Superior temporal gyrus (tissue), 1 donor: ENCODE data around the gene FSIP1.

Experiments
- DNase-seq: peaks from one replicate; pipeline ENCODE4 v3.0.0-alpha.2; 2016; ENCODE audit errors: extremely low spot score

FSIP1 gene

DNA sequence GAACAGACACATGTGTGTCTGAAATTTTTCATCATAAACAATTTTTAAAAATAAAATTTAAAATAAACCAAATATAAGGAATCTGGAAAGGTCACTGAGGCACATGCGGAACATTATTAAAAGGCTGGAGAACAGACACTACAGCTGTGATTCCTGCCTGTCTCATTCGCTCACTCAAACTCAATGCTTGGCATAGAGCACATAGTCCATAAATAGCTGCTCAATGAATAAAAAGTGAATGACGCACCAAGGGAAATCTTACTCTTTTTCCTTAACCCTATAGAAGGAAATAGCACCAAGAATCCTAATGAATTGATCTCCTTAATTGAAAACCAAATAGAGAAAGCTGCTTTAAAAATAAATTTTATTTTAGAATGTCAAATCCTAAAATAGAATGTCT, 98.4 kb downstream of the FSIP1 start:
- no peak for DNase-seq

DNA sequence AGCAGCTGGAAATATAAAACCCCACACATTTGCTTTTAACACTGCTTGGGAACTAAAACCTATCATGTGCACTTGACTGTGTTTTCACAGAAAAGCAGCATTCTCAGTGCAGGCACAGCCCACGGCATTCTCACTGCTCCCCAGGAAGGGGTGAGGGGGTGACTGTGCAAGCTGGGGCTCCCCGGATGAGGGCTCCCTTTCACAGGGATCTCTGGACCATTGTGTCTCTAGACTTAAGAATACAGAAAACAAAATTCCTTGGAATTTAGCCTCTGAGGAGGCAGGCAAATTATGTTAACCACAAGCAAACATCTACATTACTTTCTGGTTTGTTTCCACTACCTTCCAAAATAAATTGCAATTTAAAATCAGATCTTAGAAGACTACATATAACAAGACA, 100.3 kb downstream of the FSIP1 start:
- no peak for DNase-seq

- DNase-seq = no peak
These were observed 101.8 kb downstream of the FSIP1 start for GRCh38 chr15:39680868-39681267.

- no peak for DNase-seq
These were observed 110.0 kb downstream of the FSIP1 start for GRCh38 chr15:39672666-39673065.

DNA sequence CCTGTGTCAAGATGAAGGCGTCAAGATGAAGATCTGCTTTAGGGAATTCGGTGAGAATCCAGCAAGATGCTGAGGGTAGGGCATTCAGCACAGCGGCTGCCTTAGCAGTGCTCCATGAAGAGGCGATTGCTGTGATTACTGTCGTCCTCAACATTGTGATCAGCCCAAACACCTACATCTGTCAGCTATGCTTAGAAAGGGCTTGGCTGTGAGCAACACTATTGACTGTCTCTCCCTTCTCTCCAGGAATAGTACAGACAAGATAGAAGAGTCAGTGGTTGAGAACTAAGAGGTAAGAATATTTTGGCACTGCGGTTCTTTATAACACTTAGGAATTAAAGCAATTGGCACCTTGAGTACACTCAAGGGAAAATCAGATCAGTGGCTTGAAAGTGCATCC, 110.5 kb downstream of the FSIP1 start:
- DNase-seq = no peak

GRCh38 chr15:39670687-39671086, 112.0 kb downstream of the FSIP1 start:
- no peak for DNase-seq

DNA sequence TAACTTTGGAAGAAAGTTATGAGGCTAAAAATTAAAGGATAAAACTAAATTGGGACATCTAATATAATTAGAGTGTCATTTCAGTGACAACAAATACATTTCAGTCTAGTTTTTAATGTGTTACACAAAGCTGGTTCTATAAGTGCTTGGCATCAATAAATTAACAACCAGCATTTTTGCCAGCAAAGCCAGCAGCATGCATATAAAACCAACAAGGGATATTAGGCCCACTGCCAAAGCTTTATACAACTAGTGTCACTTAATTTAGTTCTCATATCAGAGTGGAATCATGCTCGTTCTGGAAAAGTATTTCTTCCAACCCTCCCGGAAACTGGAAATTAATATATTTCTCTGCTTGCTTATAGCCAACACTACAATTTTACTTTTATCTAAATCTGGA, 113.0 kb downstream of the FSIP1 start:
- DNase-seq = no peak

- no peak for DNase-seq
These were observed 113.4 kb downstream of the FSIP1 start for GRCh38 chr15:39669241-39669640.

- no peak for DNase-seq
These were observed 114.2 kb downstream of the FSIP1 start for GRCh38 chr15:39668457-39668856.

DNA sequence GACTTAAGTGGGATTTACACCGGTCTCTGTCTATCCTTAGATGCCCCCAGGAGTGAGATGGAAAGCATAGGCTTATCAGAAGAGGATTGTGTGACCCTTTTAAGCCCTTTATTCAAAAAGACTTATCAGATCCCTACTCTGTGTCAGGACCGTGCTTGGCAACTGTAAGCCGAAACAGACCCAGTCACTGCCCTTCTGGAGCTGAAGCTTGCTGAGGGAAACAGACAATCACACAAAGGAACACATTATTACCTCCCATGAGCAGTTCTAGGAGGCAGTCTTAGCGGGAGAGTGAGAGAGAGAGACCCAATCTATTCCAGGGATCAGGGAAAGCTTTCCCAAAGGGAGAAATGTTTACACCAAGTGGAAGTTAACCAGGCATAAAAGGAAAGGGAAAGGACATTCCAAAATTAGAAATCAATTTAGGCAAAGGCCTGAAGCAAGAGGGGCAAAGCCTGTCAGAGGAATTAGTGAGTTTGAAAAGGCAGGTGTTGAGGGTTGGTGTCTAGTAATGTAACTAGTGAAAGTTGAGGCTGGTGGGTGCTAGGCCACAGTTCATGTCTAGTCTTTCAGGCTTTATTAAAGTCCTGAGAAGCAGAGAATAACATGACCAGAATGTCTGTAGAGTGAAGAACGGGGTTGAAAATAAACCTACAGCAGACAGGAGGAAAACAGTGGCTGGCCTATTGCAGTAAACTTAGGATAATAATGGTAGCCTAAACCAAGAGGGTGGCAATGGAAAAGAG, 115.1 kb downstream of the FSIP1 start:
- no peak for DNase-seq

DNA sequence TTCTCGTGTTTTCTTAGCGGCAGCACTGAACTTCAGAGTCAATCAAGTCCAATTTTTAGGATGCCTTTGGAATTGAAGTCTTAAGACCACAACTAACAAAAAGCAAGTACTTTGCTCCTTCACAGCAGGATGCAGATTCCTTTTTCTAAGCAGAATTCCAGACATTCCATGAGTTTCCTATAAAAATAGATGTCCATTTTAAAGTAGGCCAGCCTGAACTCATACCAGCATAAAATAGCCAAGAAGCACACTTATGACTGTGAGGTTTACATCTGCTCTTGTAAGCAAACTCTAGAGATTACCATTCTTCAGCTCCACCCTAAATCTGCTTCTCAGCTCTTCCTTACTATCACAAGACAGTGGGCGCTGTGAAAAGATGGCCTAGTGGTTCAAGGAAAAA, 116.0 kb downstream of the FSIP1 start:
- DNase-seq = no peak

DNA sequence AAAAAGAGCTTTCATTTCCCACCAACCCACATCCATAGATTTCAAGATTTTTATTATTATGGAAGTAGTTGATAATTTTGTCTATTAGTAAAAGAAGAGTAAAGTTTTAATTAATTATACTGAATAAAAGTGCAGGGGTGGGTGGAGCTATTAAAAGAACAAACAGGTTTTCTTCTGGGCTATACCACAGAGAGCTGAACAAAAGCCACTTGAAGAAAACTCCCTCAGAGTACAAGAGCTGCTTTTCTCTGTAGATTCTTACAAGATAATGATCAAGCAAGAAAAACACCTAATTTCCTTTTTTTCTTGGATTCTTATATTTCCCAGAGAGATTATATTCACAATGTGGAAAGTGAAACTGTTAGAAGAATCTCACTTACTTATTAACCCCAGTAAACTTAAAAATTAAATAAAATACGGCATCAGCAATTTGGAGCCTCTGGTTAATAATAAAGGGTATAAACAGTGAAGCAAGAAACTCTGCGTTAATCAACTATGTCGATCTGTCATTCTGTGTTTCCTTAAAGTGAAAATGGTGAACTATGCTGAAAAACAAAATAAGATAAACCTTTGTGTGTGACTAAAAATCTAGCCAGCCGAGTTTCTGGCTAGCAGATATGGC, 116.9 kb downstream of the FSIP1 start:
- no peak for DNase-seq

GRCh38 chr15:39663704-39664250, 118.9 kb downstream of the FSIP1 start:
- no peak for DNase-seq

GRCh38 chr15:39661776-39662175, 120.9 kb downstream of the FSIP1 start:
- DNase-seq = no peak

DNA sequence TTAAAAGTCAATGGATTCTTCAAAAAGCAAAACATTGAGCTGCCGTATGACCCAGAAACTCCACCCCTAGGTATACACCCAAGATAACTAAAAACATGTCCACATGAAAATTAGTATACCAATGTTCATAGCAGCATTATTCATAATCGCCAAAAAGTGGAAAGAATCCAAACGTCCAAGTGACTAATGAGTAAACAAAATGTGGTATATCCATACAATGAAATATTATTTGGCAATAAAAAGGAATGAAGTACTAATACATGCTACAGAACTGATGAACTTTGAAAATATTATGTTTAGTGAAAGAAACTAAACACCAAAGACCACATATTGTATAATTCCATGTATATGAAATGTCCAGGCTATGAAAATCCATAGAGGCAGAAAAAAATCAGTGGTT, 123.9 kb downstream of the FSIP1 start:
- DNase-seq = no peak

DNA sequence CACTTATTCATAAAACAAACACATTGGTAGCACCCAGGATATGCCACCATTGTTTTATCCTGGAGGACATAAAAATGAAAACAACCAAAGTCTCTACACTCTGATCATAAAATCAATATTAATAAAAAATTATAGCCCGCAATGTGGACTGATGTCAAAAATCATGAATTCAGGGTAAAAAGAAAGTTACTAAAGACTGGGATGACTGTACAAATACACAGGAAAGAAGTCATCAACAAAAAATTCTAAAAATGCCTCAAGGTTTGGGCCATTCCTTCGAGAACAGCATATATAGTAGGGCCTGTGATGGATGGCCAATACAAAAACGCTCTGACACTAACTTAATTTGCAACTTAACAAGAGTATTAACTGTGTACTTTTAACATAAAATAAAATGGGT, 125.0 kb downstream of the FSIP1 start:
- DNase-seq = no peak

GRCh38 chr15:39657181-39657580, 125.5 kb downstream of the FSIP1 start:
- DNase-seq = no peak

- DNase-seq = no peak
These were observed 128.3 kb downstream of the FSIP1 start for GRCh38 chr15:39654304-39654703.

GRCh38 chr15:39651881-39652280, 130.8 kb downstream of the FSIP1 start:
- no peak for DNase-seq

GRCh38 chr15:39651295-39651694, 131.3 kb downstream of the FSIP1 start:
- DNase-seq = no peak

GRCh38 chr15:39649757-39650156, 132.9 kb downstream of the FSIP1 start:
- no peak for DNase-seq

- DNase-seq = no peak
These were observed 136.2 kb downstream of the FSIP1 start for GRCh38 chr15:39646425-39646824.

DNA sequence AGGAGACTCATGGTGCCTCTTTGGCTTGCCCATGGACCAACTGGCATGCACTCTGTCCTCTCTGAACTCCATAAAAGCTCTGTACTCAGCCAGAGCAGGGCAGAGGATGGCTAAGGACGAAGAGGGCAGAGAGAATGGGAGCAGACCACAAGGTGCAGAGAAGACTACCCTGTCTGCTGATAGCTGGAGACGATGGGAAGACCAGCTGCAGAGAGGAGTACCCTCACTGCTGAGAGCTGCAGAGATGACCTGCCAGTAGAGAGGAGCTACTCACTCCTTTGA, 136.7 kb downstream of the FSIP1 start:
- no peak for DNase-seq
